H9 (cell line): ENCODE results near the gene PRPF4. TPM values are rescaled to one million over a fixed set of nuclear protein-coding genes. Genes with fewer than 3 reads are reported as not detected.
A peak's percentile ranks its signal among the peaks of the same experiment; 100 is the strongest.

Experiments
- DNase-seq: peaks from one replicate; pipeline ENCODE4 v3.0.0-alpha.2; 2017
- H2AFZ ChIP-seq: one replicate; pipeline ENCODE4 v1.6.1; 2013; ENCODE audit warnings: mild to moderate bottlenecking, low read length, control low read depth, moderate library complexity
- H2AK5ac ChIP-seq: 2 replicates; pipeline ENCODE4 v1.6.1; 2013; ENCODE audit warnings: low read length, control low read depth, mixed read lengths; ENCODE audit not compliant: insufficient read length
- H2BK120ac ChIP-seq: one replicate; pipeline ENCODE4 v1.6.1; 2013; ENCODE audit warnings: low read depth, mild to moderate bottlenecking, low read length, control low read depth, inconsistent platforms; ENCODE audit not compliant: poor library complexity, severe bottlenecking
- H2BK12ac ChIP-seq: 2 replicates; pipeline ENCODE4 v1.6.1; 2013; ENCODE audit warnings: low read length, control low read depth, mixed read lengths, low read depth; ENCODE audit not compliant: insufficient read length
- H2BK15ac ChIP-seq: 2 replicates; pipeline ENCODE4 v1.6.1; 2013; ENCODE audit warnings: low read depth, low read length, control low read depth
- H2BK20ac ChIP-seq: one replicate; pipeline ENCODE4 v1.6.1; 2013; ENCODE audit warnings: low read depth, mild to moderate bottlenecking, low read length, control low read depth, inconsistent platforms; ENCODE audit not compliant: poor library complexity, severe bottlenecking
- H2BK5ac ChIP-seq: 2 replicates; pipeline ENCODE4 v1.6.1; 2013; ENCODE audit warnings: low read length, control low read depth, mixed read lengths; ENCODE audit not compliant: insufficient read length
- H3K14ac ChIP-seq: 2 replicates; pipeline ENCODE4 v1.6.1; 2013; ENCODE audit warnings: low read length, control low read depth; ENCODE audit not compliant: insufficient read depth
- H3K18ac ChIP-seq: 2 replicates; pipeline ENCODE4 v1.6.1; 2013; ENCODE audit warnings: low read depth, mild to moderate bottlenecking, mixed read lengths, low read length, control low read depth; ENCODE audit not compliant: insufficient read length
- H3K23ac ChIP-seq: 2 replicates; pipeline ENCODE4 v1.6.1; 2013; ENCODE audit warnings: low read length, control low read depth, mixed read lengths, low read depth; ENCODE audit not compliant: insufficient read length
- H3K23me2 ChIP-seq: 2 replicates; pipeline ENCODE4 v1.6.1; 2013; ENCODE audit warnings: low read depth, mild to moderate bottlenecking, mixed read lengths, low read length, control low read depth; ENCODE audit not compliant: insufficient read length, poor library complexity, severe bottlenecking
- H3K27ac ChIP-seq: 2 replicates; pipeline ENCODE4 v1.5.1; 2013; ENCODE audit warnings: low read length, control low read depth, mixed read lengths, low read depth; ENCODE audit not compliant: insufficient read length
- H3K27me3 ChIP-seq: 2 replicates; pipeline ENCODE4 v1.6.1; 2013; ENCODE audit warnings: low read length, control low read depth, inconsistent platforms; ENCODE audit not compliant: insufficient read depth
- H3K4ac ChIP-seq: 2 replicates; pipeline ENCODE4 v1.6.1; 2013; ENCODE audit warnings: low read depth, mild to moderate bottlenecking, control low read depth, inconsistent platforms, low read length, moderate library complexity
- H3K4me1 ChIP-seq: 2 replicates; pipeline ENCODE4 v1.6.1; 2013; ENCODE audit warnings: low read length, control low read depth, inconsistent platforms; ENCODE audit not compliant: insufficient read depth
- H3K4me2 ChIP-seq: 2 replicates; pipeline ENCODE4 v1.6.1; 2013; ENCODE audit warnings: low read length, control low read depth, mixed read lengths; ENCODE audit not compliant: insufficient read length, insufficient read depth
- H3K56ac ChIP-seq: 2 replicates; pipeline ENCODE4 v1.6.1; 2013; ENCODE audit warnings: low read depth, mild to moderate bottlenecking, mixed read lengths, low read length, control low read depth; ENCODE audit not compliant: insufficient read length
- H3K79me1 ChIP-seq: 2 replicates; pipeline ENCODE4 v1.6.1; 2013; ENCODE audit warnings: low read depth, mild to moderate bottlenecking, moderate library complexity, low read length, control low read depth, inconsistent platforms; ENCODE audit not compliant: insufficient read depth, poor library complexity, severe bottlenecking
- H3K79me2 ChIP-seq: 2 replicates; pipeline ENCODE4 v1.6.1; 2013; ENCODE audit warnings: low read length, control low read depth, inconsistent platforms; ENCODE audit not compliant: insufficient read depth
- H3K9ac ChIP-seq: 2 replicates; pipeline ENCODE4 v1.6.1; 2013; ENCODE audit warnings: low read length, control low read depth, mixed read lengths; ENCODE audit not compliant: insufficient read length; ENCODE audit errors: extremely low read depth
- H3K9me3 ChIP-seq: one replicate; pipeline ENCODE4 v1.6.1; 2013; ENCODE audit warnings: low read depth, low read length, inconsistent platforms; ENCODE audit not compliant: control insufficient read depth
- H3T11ph ChIP-seq: one replicate; pipeline ENCODE4 v1.6.1; 2013; ENCODE audit warnings: mild to moderate bottlenecking, low read length, control low read depth, inconsistent platforms
- H4K20me1 ChIP-seq: one replicate; pipeline ENCODE4 v1.6.1; 2013; ENCODE audit not compliant: control insufficient read depth, insufficient read length, insufficient read depth
- H4K5ac ChIP-seq: 2 replicates; pipeline ENCODE4 v1.6.1; 2013; ENCODE audit warnings: low read depth, mild to moderate bottlenecking, mixed read lengths, low read length, control low read depth; ENCODE audit not compliant: insufficient read length
- H4K8ac ChIP-seq: replicated peaks from 2 replicates; pipeline ENCODE4 v1.6.1; 2013; ENCODE audit warnings: low read length, control low read depth, mixed read lengths, low read depth; ENCODE audit not compliant: insufficient read length
- H4K91ac ChIP-seq: 2 replicates; pipeline ENCODE4 v1.6.1; 2013; ENCODE audit warnings: low read depth, mild to moderate bottlenecking, moderate library complexity, mixed read lengths, low read length, control low read depth; ENCODE audit not compliant: insufficient read length
- H3K27ac Mint-ChIP-seq, 3 experiments: 2 replicates in 2 of 3; 3 replicates in 1 of 3; pipeline ENCODE4 v1.8.0; 2020 to 2021; ENCODE audit warnings: mixed read lengths in 3 of 3, mild to moderate bottlenecking in 1 of 3, moderate library complexity in 1 of 3
- H3K27me3 Mint-ChIP-seq: 2 replicates; pipeline ENCODE4 v1.8.0; 2021; ENCODE audit warnings: low read depth, mild to moderate bottlenecking, moderate library complexity, mixed read lengths
- H3K36me3 Mint-ChIP-seq, 3 experiments: 2 replicates in 2 of 3; 3 replicates in 1 of 3; pipeline ENCODE4 v1.8.0; 2020 to 2021; ENCODE audit warnings: low read depth in 3 of 3, mixed read lengths in 3 of 3; ENCODE audit not compliant: insufficient read depth in 1 of 3
- H3K4me1 Mint-ChIP-seq, 2 experiments: 2 replicates each; pipeline ENCODE4 v1.8.0; 2020; ENCODE audit warnings: mixed read lengths in 2 of 2
- H3K4me3 Mint-ChIP-seq, 2 experiments: 2 replicates in 1 of 2; 3 replicates in 1 of 2; pipeline ENCODE4 v1.8.0; 2020 to 2021; ENCODE audit warnings: mild to moderate bottlenecking in 2 of 2, mixed read lengths in 2 of 2, moderate library complexity in 1 of 2
- H3K9me3 Mint-ChIP-seq, 2 experiments: 2 replicates in 1 of 2; 3 replicates in 1 of 2; pipeline ENCODE4 v1.8.0; 2020; ENCODE audit warnings: mild to moderate bottlenecking in 2 of 2, mixed read lengths in 2 of 2, moderate library complexity in 1 of 2
- CTCF ChIP-seq: fragments of 200-600 bp; sonication (generic); conservative IDR thresholded peaks from 3 replicates; pipeline ENCODE4 v1.8.0; 2021; ENCODE audit warnings: antibody characterized with exemption, mild to moderate bottlenecking
- WGBS: extraction: QIAGEN DNeasy Blood & Tissue Kit; methylation state at CpG from one replicate; pipeline ENCODE4 v1.1.7; 2013; ENCODE audit warnings: missing lambda C conversion rate, low lambda C conversion rate, mixed read lengths; ENCODE audit not compliant: insufficient read length; ENCODE audit errors: extremely low coverage; 5-methylcytosine and 5-hydroxymethylcytosine counted together
- total RNA-seq: library from RNA; stranded (reverse); gene quantifications from 2 replicates; pipeline ENCODE4 v1.2.1, GENCODE V29; 2021

PRPF4 gene
- total RNA-seq, 1 experiment from 2014 or later: 49.8 TPM

GRCh38 chr9:113309204-113309813, 33.9 kb downstream of the PRPF4 start:
- Histone ChIP-seq H3K9ac (no peak overlapping the region), H2BK5ac (no peak overlapping the region), H4K5ac (no peak overlapping the region), H3K27ac (no peak overlapping the region), H3K79me1 (no peaks in the 10 kb centered on the region), H3T11ph (no peak overlapping the region), H3K56ac (no peak overlapping the region), H3K18ac (no peak overlapping the region), H3K23ac (no peak overlapping the region), H3K9me3 (no peaks in the 10 kb centered on the region), H2AFZ (no peak overlapping the region), H3K79me2 (no peaks in the 10 kb centered on the region), H4K91ac (no peak overlapping the region), H4K8ac (no peak overlapping the region), H2BK120ac (no peak overlapping the region), H3K27me3 (no peaks in the 10 kb centered on the region), H3K23me2 (no peaks in the 10 kb centered on the region), H2AK5ac (no peak overlapping the region), H3K14ac (no peak overlapping the region), H4K20me1 (no peaks in the 10 kb centered on the region), H3K4me1 (no peaks in the 10 kb centered on the region), H3K4me2 (no peak overlapping the region), H3K4ac (no peak overlapping the region), H2BK20ac (no peak overlapping the region), H2BK15ac (no peak overlapping the region), H2BK12ac (no peak overlapping the region)
- no peak overlapping the region for H3K4me3 Mint-ChIP-seq
- H3K27ac Mint-ChIP-seq: no peak overlapping the region
- no peaks in the 10 kb centered on the region for H3K9me3 Mint-ChIP-seq
- no peak for DNase-seq
- TF ChIP-seq CTCF: peak; percentile 80
- no peaks in the 10 kb centered on the region for H3K4me1 Mint-ChIP-seq
- WGBS: no CpG with 5 or more reads among the region's 2 CpGs
- H3K36me3 Mint-ChIP-seq: no peaks in the 10 kb centered on the region
- no peaks in the 10 kb centered on the region; the same call in 1 of the 2 replicates for H3K27me3 Mint-ChIP-seq
